Gastrocnemius medialis (tissue), 4 donors: ENCODE results near the gene CAMK2D.

ENCODE experiments used
- CTCF ChIP-seq, 5 experiments: fragments of 450-650 bp in 3 of 5; fragments of 200-600 bp in 2 of 5; sonication (generic) in 2 of 5; IDR thresholded peaks in 4 of 5; conservative IDR thresholded peaks in 1 of 5; 1 replicate in 4 of 5; 2 replicates in 1 of 5; pipeline ENCODE4 v1.5.1; 2016 to 2019; ENCODE audit warnings: antibody characterized with exemption in 5 of 5, mild to moderate bottlenecking in 3 of 5, moderate library complexity in 3 of 5
- POLR2A ChIP-seq, 2 donors: fragments of 450-650 bp; IDR thresholded peaks; one replicate each; pipeline ENCODE4 v1.6.1; 2017; ENCODE audit warnings: antibody characterized with exemption in 2 of 2, mild to moderate bottlenecking in 2 of 2, moderate library complexity in 2 of 2

- peak; percentile 38 to 81 (median 60) for TF ChIP-seq CTCF (IDR thresholded peaks at IDR 0.05 in 4 of 5, conservative IDR thresholded peaks at IDR 0.05 in 1 of 5)
- TF ChIP-seq POLR2A (IDR thresholded peaks at IDR 0.05) = peak; percentile 60 to 77
Observed at GRCh38 chr4:113761620-113762185, at the start of gene CAMK2D.
